ENCODE data around the gene ADGRD1. TPM values are rescaled to one million over a fixed set of nuclear protein-coding genes. Genes with fewer than 3 reads are reported as not detected.

ADGRD1 gene
- total RNA-seq, 1 experiment from 2014 or later = 0.77 TPM

- no peak overlapping the region for H3K4me3 Mint-ChIP-seq
- ATAC-seq (no peak), DNase-seq (ENCODE audit: low spot score) (no peak)
- H3K36me3 Mint-ChIP-seq = no peaks in the 10 kb centered on the region
- CTCF ChIA-PET = no interaction called here
- no peak overlapping the region for H3K27ac Mint-ChIP-seq
- no peaks in the 10 kb centered on the region for H3K9me3 Mint-ChIP-seq
- no peaks in the 10 kb centered on the region for H3K4me1 Mint-ChIP-seq
- no peak for TF ChIP-seq PRDM15 (CRISPR knock-in tag; IDR thresholded peaks at IDR 0.05)
- TF ChIP-seq CTCF (IDR thresholded peaks at IDR 0.05) = no peak
- no peak for TF ChIP-seq AFF4 (CRISPR knock-in tag; IDR thresholded peaks at IDR 0.05; ENCODE audit: borderline replicate concordance)
- TF ChIP-seq NR3C1 (CRISPR knock-in tag; conservative IDR thresholded peaks at IDR 0.05; ENCODE audit: low read depth) = no peak
- H3K27me3 Mint-ChIP-seq (ENCODE audit: low read depth) = no peaks in the 10 kb centered on the region
- POLR2A ChIA-PET = no interaction called here
Measured at GRCh38 chr12:131028587-131029338, 75.1 kb downstream of the ADGRD1 start.

- Mint-ChIP-seq H3K36me3 (no peaks in the 10 kb centered on the region), H3K4me3 (no peak overlapping the region), H3K27me3 (ENCODE audit: low read depth) (no peaks in the 10 kb centered on the region), H3K4me1 (no peaks in the 10 kb centered on the region), H3K9me3 (no peaks in the 10 kb centered on the region), H3K27ac (no peak overlapping the region)
- TF ChIP-seq NFE2L1 (CRISPR knock-in tag; IDR thresholded peaks at IDR 0.05) = no peak
- no peak for TF ChIP-seq E2F4 (CRISPR knock-in tag; IDR thresholded peaks at IDR 0.05; ENCODE audit: borderline replicate concordance, low read depth)
- TF ChIP-seq FOXK1 (CRISPR knock-in tag; IDR thresholded peaks at IDR 0.05) = no peak
- ATAC-seq (no peak), DNase-seq (ENCODE audit: low spot score) (no peak)
- POLR2A ChIA-PET = no interaction called here
- CTCF ChIA-PET = interaction anchor here (0.6 to 1.4 kb wide), 2 partner anchors 73 to 102 kb away, joined by 3 to 5 read pairs; no protein-coding TSS in a partner anchor
Measured at GRCh38 chr12:131030472-131031328, 77.0 kb downstream of the ADGRD1 start.

All from WTC11 (cell line).